ENCODE results near the gene DOK1. TPM values are rescaled to one million over a fixed set of nuclear protein-coding genes. Genes with fewer than 3 reads are reported as not detected.

DOK1 gene
- total RNA-seq, 4 donors from 2014 or later, result 14.5 to 38.0 (median 26.3) TPM

GRCh38 chr2:74572178-74572925, 17.8 kb downstream of the DOK1 start:
- Histone ChIP-seq H3K4me3 (no peak overlapping the region), H3K27me3 (no peaks in the 10 kb centered on the region), H3K9me3 (no peaks in the 10 kb centered on the region), H3K36me3 (no peaks in the 10 kb centered on the region), H3K4me1 (peaks cover 0 to 11% (median 0%) of the 10 kb centered on the region in 4 donors), H3K27ac (no peak overlapping the region)
- no peak for DNase-seq
- TF ChIP-seq POLR2A (IDR thresholded peaks at IDR 0.05), result no peak
- peak in 1 of 6 experiments; percentile 12 for TF ChIP-seq CTCF (IDR thresholded peaks at IDR 0.05)

DNA sequence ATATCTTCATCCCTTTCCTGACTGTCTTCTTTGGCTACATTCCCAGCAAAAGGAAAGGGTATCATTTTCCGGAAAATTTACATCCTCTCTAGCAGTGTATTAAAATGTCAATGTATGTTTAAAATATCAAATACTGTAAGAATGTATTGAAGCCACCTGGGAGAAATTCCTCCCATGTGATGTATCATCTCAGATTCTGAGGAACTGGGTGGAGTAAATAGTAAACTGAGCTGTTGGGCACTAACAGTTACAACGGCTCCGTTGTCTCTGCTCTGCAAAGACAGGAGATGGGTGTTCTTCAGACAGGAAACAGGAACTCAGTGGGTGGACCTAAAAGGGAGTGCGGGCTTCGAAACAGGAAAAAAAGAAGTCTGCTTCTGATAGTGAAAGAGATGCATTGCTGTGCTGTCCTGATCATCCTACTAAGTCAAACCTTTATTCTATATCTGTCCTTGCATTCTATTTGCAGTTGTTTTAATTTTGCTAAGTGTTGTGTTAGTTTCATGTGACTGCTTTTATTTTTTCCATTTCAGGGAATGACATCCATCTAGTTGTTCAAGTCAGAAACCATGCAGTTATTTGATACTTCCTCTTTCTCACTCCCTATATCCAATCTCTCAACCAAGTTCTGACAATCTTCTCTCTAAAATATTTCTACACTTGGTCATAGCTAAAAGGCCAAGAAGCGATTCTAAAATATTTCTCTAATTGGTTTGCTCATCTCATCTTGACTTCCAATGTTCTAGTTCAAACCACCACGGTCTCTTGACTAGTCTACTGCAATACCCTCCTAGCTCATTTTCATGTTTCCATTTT, 19.4 kb downstream of the DOK1 start:
- Histone ChIP-seq H3K4me3 (no peak overlapping the region), H3K27me3 (no peaks in the 10 kb centered on the region), H3K27ac (peak overlapping the region in 1 of 4 donors; percentile 33), H3K4me1 (peaks cover 0 to 11% (median 0%) of the 10 kb centered on the region in 4 donors), H3K36me3 (no peaks in the 10 kb centered on the region), H3K9me3 (no peaks in the 10 kb centered on the region)
- no peak for TF ChIP-seq POLR2A (IDR thresholded peaks at IDR 0.05)
- TF ChIP-seq CTCF (IDR thresholded peaks at IDR 0.05), result no peak
- peak in 1 of 3 donors; percentile 48 for DNase-seq

GRCh38 chr2:74575320-74575719, 20.8 kb downstream of the DOK1 start:
- Histone ChIP-seq H3K27ac (no peak overlapping the region), H3K4me1 (peaks cover 0 to 11% (median 0%) of the 10 kb centered on the region in 4 donors), H3K9me3 (no peaks in the 10 kb centered on the region), H3K27me3 (no peaks in the 10 kb centered on the region), H3K36me3 (no peaks in the 10 kb centered on the region), H3K4me3 (no peak overlapping the region)
- TF ChIP-seq POLR2A (IDR thresholded peaks at IDR 0.05) (no peak), CTCF (IDR thresholded peaks at IDR 0.05) (no peak)
- no peak for DNase-seq

DNA sequence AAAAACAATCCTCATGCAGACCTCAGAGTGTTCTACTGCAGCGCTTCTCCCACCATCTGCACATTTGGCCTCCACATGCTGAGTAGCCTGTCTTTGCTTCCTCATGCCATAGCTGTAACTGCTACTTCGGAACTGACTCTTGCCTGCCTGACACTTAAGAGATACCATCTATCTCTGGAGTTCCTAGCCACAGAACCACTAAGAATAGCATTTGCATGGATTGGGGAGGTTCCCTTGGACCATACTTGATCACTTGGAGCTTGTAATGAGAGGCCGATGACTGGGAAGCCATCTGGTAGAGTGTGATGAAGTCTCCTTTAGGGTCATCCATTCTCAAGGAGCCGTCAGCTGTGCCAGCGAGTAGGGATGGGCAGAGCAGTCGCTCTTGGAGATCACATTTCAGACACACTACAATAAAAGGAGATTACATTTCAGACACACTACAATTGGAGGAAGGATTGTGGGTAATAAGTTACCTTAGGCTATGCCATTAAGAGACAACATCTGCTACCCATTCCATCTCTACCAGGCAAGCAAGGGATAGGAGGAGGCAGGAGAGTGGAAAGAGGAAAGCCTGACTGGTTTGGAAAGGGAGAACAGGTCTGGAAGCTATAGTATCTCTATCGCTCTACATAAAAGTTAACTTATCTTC, 21.8 kb downstream of the DOK1 start:
- Histone ChIP-seq H3K9me3 (no peaks in the 10 kb centered on the region), H3K4me3 (no peak overlapping the region), H3K27me3 (no peaks in the 10 kb centered on the region), H3K27ac (peak overlapping the region in 2 of 4 donors; percentile 4 to 24), H3K36me3 (no peaks in the 10 kb centered on the region), H3K4me1 (peaks cover 0 to 11% (median 0%) of the 10 kb centered on the region in 4 donors)
- DNase-seq, result no peak
- TF ChIP-seq POLR2A (IDR thresholded peaks at IDR 0.05) (no peak), CTCF (IDR thresholded peaks at IDR 0.05) (no peak)

GRCh38 chr2:74576863-74577229, 22.3 kb downstream of the DOK1 start:
- no peak for DNase-seq
- Histone ChIP-seq H3K36me3 (no peaks in the 10 kb centered on the region), H3K27ac (peak overlapping the region in 2 of 4 donors; percentile 24 to 30), H3K27me3 (no peaks in the 10 kb centered on the region), H3K9me3 (no peaks in the 10 kb centered on the region), H3K4me1 (peaks cover 0 to 11% (median 0%) of the 10 kb centered on the region in 4 donors), H3K4me3 (no peak overlapping the region)
- TF ChIP-seq POLR2A (IDR thresholded peaks at IDR 0.05) (no peak), CTCF (IDR thresholded peaks at IDR 0.05) (no peak)

Data from Peyer's patch (tissue), 4 donors.